ENCODE data around the gene FLVCR2. TPM values are rescaled to one million over a fixed set of nuclear protein-coding genes. Genes with fewer than 3 reads are reported as not detected.

Gene FLVCR2
- total RNA-seq, 1 experiment from 2014 or later: 3.2 TPM

DNA sequence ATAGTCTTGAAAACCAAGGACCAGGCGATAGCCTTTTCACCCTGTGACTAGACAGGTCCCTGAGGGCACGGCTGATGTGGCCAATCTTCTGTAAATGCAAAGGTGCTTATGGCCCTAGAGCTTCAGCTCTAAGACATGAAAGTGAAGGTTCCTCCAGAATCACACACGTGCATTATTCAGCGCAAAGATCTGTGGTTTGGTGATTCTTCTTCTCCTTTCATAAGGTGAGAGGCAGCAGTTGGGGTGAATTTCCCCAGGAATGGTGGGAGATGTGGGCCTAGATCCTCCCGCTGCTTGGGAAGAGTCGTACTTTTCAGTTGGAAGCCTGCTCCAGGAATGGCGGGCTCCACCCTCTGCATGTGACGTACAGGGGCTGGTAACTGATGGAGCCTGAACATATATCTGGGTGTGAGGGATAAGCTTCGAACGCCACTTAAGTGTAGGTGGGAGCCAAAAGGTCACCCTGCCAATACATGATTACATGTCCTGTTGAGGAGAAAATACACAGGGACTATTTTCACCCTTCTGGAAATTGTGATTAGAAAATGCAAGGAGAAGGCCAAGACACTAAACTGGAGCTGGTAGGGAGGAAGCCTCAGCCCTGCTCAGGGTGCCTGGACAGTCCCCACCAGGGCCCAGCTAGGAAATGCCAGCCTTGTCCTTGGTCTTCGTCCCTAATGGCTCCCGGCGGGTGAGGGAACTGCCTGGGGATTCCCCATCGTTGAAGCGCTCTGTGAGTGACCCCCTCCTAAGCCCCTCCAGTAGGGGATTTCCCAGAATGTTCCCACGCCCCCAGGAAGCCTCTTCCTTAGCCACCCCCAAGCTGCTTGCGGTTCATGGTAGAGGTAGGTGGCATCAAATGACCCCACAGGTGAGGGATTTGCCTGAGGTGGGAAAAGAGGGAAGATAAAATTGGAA is 38.6 kb upstream of the FLVCR2 start:
- TF ChIP-seq, protein P1, sequence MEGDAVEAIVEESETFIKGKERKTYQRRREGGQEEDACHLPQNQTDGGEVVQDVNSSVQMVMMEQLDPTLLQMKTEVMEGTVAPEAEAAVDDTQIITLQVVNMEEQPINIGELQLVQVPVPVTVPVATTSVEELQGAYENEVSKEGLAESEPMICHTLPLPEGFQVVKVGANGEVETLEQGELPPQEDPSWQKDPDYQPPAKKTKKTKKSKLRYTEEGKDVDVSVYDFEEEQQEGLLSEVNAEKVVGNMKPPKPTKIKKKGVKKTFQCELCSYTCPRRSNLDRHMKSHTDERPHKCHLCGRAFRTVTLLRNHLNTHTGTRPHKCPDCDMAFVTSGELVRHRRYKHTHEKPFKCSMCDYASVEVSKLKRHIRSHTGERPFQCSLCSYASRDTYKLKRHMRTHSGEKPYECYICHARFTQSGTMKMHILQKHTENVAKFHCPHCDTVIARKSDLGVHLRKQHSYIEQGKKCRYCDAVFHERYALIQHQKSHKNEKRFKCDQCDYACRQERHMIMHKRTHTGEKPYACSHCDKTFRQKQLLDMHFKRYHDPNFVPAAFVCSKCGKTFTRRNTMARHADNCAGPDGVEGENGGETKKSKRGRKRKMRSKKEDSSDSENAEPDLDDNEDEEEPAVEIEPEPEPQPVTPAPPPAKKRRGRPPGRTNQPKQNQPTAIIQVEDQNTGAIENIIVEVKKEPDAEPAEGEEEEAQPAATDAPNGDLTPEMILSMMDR (IDR thresholded peaks at IDR 0.05; ENCODE audit: unreplicated experiment): no peak
- no peak overlapping the region for H3K4me3 Mint-ChIP-seq (ENCODE audit: unreplicated experiment)
- no peaks in the 10 kb centered on the region for H3K9me3 Mint-ChIP-seq (ENCODE audit: unreplicated experiment)
- ChIA-PET POLR2A (interaction anchor here (1.3 kb wide), 1 partner anchor 21 kb away, joined by 4 read pairs; no protein-coding TSS in a partner anchor), CTCF (interaction anchor here (0.5 to 0.6 kb wide), 4 partner anchors 14 to 415 kb away, joined by 3 to 6 read pairs (median 4); no protein-coding TSS in a partner anchor)
- no peaks in the 10 kb centered on the region for H3K27me3 Mint-ChIP-seq (ENCODE audit: insufficient read depth, unreplicated experiment)
- peaks cover 21% of the 10 kb centered on the region for H3K4me1 Mint-ChIP-seq (ENCODE audit: insufficient read depth, unreplicated experiment)
- H3K36me3 Mint-ChIP-seq (ENCODE audit: insufficient read depth, unreplicated experiment): no peaks in the 10 kb centered on the region
- no peak for DNase-seq (ENCODE audit: unreplicated experiment)
- intact Hi-C loops (cut with micrococcal nuclease): no loop called here
- no TSS peak for BruUV-seq (replicated peaks)
- no peak overlapping the region for H3K27ac Mint-ChIP-seq (ENCODE audit: low read depth, unreplicated experiment)

DNA sequence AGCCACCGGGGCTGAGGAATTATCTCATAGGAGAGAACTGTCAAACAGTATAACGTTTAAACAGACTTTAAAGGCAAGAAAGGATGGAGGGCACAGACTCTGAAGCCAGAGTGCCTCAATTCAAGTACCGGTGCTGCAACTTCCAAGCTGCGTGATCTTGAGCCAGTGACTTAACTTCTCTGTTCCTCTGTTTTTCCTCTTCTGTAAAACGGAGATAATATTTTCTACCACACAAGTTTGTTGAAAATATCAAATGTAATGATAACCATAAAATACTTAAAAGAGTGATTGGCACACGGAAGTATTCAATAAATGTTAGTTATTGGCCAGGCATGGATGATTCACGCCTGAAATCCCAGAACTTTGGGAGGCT is 38.0 kb upstream of the FLVCR2 start:
- H3K36me3 Mint-ChIP-seq (ENCODE audit: insufficient read depth, unreplicated experiment): no peaks in the 10 kb centered on the region
- H3K4me1 Mint-ChIP-seq (ENCODE audit: insufficient read depth, unreplicated experiment): peaks cover 14% of the 10 kb centered on the region
- no TSS peak for BruUV-seq (replicated peaks)
- H3K9me3 Mint-ChIP-seq (ENCODE audit: unreplicated experiment): no peaks in the 10 kb centered on the region
- H3K27ac Mint-ChIP-seq (ENCODE audit: low read depth, unreplicated experiment): no peak overlapping the region
- DNase-seq (ENCODE audit: unreplicated experiment): no peak
- CTCF ChIA-PET: interaction anchor here (0.6 to 1.2 kb wide), 2 partner anchors 13 to 20 kb away, joined by 3 to 5 read pairs; no protein-coding TSS in a partner anchor
- no peaks in the 10 kb centered on the region for H3K27me3 Mint-ChIP-seq (ENCODE audit: insufficient read depth, unreplicated experiment)
- intact Hi-C loops (cut with micrococcal nuclease): no loop called here
- no peak overlapping the region for H3K4me3 Mint-ChIP-seq (ENCODE audit: unreplicated experiment)
- TF ChIP-seq, protein P1 (IDR thresholded peaks at IDR 0.05; ENCODE audit: unreplicated experiment): no peak
- POLR2A ChIA-PET: interaction anchor here (1.2 kb wide), 1 partner anchor 14 kb away, joined by 3 read pairs; no protein-coding TSS in a partner anchor

DNA sequence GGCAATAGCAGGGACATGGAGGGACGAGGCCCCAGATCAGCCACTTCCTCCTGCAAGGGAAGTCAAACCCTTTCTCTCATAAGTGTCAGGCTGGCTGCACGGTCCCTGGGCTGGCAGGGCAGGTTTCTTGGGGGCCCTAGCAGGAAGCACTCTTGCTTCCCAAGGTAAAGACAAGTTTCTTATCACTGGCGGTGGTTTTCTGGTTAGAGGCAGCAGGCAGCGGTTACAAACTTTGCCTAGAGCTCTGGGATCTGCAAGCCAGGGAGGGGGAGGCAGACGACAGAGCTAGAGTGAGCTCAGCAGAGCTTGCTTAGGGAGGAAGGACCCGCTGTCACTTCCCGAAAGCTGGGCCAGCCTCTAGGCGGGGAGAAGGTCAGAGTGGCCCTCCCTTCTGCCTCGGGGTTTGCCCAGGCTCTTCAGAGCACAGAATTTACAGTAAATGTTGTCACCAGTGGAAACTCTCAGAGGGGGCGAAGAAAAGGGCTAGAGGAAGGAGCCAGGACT is 35.8 kb upstream of the FLVCR2 start:
- Mint-ChIP-seq H3K9me3 (ENCODE audit: unreplicated experiment) (no peaks in the 10 kb centered on the region), H3K4me1 (ENCODE audit: insufficient read depth, unreplicated experiment) (no peaks in the 10 kb centered on the region), H3K27me3 (ENCODE audit: insufficient read depth, unreplicated experiment) (no peaks in the 10 kb centered on the region), H3K27ac (ENCODE audit: low read depth, unreplicated experiment) (no peak overlapping the region), H3K36me3 (ENCODE audit: insufficient read depth, unreplicated experiment) (no peaks in the 10 kb centered on the region), H3K4me3 (ENCODE audit: unreplicated experiment) (no peak overlapping the region)
- DNase-seq (ENCODE audit: unreplicated experiment): no peak
- intact Hi-C loops (cut with micrococcal nuclease): no loop called here
- no TSS peak for BruUV-seq (replicated peaks)
- ChIA-PET CTCF (interaction anchor here (0.6 to 1.6 kb wide), 4 partner anchors 11 to 25 kb away, joined by 3 to 6 read pairs (median 5); no protein-coding TSS in a partner anchor), POLR2A (no interaction called here)
- TF ChIP-seq, protein P1 (IDR thresholded peaks at IDR 0.05; ENCODE audit: unreplicated experiment): no peak

DNA sequence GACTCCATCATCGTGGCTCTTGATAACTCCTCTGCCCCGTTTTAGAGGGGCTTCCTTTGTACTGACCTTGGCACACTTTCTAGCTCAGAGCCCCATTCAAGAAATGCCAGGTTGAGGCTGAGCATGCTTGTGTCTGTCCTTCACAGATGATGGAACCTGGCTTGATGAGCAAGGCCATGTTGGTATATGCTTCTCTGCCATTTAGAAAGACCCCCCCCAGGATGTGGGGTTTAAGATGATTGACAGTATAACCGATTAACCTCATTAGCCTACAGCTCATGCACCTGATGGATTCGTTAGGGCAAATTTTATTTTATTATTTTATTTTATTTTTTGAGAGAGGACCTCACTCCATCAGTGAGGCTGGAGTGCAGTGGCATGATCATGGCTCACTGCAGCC is 35.2 kb upstream of the FLVCR2 start:
- Mint-ChIP-seq H3K4me3 (ENCODE audit: unreplicated experiment) (no peak overlapping the region), H3K4me1 (ENCODE audit: insufficient read depth, unreplicated experiment) (no peaks in the 10 kb centered on the region), H3K36me3 (ENCODE audit: insufficient read depth, unreplicated experiment) (no peaks in the 10 kb centered on the region), H3K27ac (ENCODE audit: low read depth, unreplicated experiment) (no peak overlapping the region), H3K9me3 (ENCODE audit: unreplicated experiment) (no peaks in the 10 kb centered on the region), H3K27me3 (ENCODE audit: insufficient read depth, unreplicated experiment) (no peaks in the 10 kb centered on the region)
- intact Hi-C loops (cut with micrococcal nuclease): no loop called here
- DNase-seq (ENCODE audit: unreplicated experiment): no peak
- TF ChIP-seq, protein P1 (IDR thresholded peaks at IDR 0.05; ENCODE audit: unreplicated experiment): no peak
- POLR2A ChIA-PET: no interaction called here
- CTCF ChIA-PET: interaction anchor here (0.7 to 1.6 kb wide), 2 partner anchors 10 to 18 kb away, joined by 3 read pairs; no protein-coding TSS in a partner anchor
- BruUV-seq (replicated peaks): no TSS peak

Measured in MCF 10A (cell line).